Activated T-cell treated with anti-CD3 and anti-CD28 coated beads, Interleukin-2, amount 50 U/mL, for 72 hours (primary cell): Measurements from ENCODE around the gene DLGAP5. TPM values are rescaled to one million over a fixed set of nuclear protein-coding genes. Genes with fewer than 3 reads are reported as not detected.

Source experiments
- ATAC-seq, 2 donors: fragments of 150-1000 bp; cut with Tn5 transposase; replicated peaks in 1 of 2; 2 replicates each; pipeline ENCODE4 v1.10.0; 2021; ENCODE audit warnings: moderate library complexity in 2 of 2, mild to moderate bottlenecking in 1 of 2
- DNase-seq, 2 donors: peaks; one replicate each; pipeline ENCODE4 v3.0.0; 2021 to 2022; ENCODE audit warnings: mixed read lengths in 1 of 2
- H3K27ac Mint-ChIP-seq: one replicate; pipeline ENCODE4 v1.8.0; 2022; ENCODE audit warnings: mild to moderate bottlenecking, moderate library complexity, mixed read lengths
- H3K27me3 Mint-ChIP-seq: one replicate; pipeline ENCODE4 v1.8.0; 2022; ENCODE audit warnings: low read depth, mixed read lengths
- H3K36me3 Mint-ChIP-seq, 2 donors: one replicate each; pipeline ENCODE4 v1.8.0; 2022; ENCODE audit warnings: mixed read lengths in 2 of 2, mild to moderate bottlenecking in 1 of 2; ENCODE audit not compliant: insufficient read depth in 2 of 2
- H3K4me1 Mint-ChIP-seq: one replicate; pipeline ENCODE4 v1.8.0; 2022; ENCODE audit warnings: low read depth, mixed read lengths
- H3K4me3 Mint-ChIP-seq, 2 donors: one replicate each; pipeline ENCODE4 v1.8.0; 2022; ENCODE audit warnings: mild to moderate bottlenecking in 2 of 2, mixed read lengths in 2 of 2, moderate library complexity in 2 of 2
- H3K9me3 Mint-ChIP-seq, 2 donors: one replicate each; pipeline ENCODE4 v1.8.0; 2022; ENCODE audit warnings: mixed read lengths in 2 of 2
- total RNA-seq, 2 donors: library from RNA; stranded (reverse); gene quantifications; one replicate each; pipeline ENCODE4 v1.2.3, GENCODE V29; 2022

Gene DLGAP5
- total RNA-seq, 2 donors from 2014 or later: 58.2 to 68.2 TPM

- ATAC-seq (no peak), DNase-seq (no peak)
- Mint-ChIP-seq H3K9me3 (no peaks in the 10 kb centered on the region), H3K4me3 (no peak overlapping the region), H3K4me1 (no peaks in the 10 kb centered on the region), H3K36me3 (no peaks in the 10 kb centered on the region), H3K27ac (no peak overlapping the region), H3K27me3 (peaks cover 9% of the 10 kb centered on the region)
Measured at GRCh38 chr14:55206175-55206693, 14.8 kb upstream of the DLGAP5 start.

DNA sequence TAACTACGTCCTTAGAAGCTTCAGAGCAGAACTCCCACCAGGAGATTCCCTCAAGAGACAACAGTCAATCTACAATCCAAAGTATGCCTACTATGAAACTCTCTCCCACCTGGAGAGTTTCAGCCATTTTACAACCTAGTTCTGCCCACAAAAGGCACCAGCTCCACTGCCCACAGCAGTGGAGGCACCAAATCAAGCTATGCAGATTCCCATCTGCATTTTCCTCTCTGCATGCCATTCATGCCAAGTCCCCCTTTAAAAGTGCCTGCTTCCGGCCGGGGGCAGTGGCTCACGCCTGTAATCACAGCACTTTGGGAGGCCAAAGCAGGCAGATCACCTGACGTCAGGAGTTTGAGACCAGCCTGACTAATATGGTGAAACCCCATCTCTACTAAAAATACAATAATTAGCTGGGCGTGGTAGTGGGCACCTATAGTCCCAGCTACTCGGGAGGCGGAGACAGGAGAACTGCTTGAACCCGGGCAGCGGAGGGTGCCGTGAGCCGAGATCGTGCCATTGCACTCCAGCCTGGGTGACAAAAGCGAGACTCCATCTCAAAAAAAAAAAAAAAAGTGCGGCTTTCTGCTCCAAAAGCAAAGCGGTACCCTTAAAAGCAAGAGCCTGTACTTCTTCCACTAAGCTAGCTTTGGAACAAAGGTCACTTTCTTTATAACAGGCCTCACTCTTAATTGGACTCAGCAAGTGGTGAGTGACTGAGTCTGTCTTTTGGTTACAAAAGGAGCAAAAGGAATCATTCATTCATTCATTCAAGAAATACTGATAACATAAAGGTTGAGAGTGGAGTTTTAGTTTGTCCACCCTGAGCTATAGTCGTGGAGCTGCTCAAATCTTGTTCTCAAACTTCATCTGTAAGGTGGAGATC lies 10.1 kb upstream of the DLGAP5 start:
- Mint-ChIP-seq H3K9me3 (no peaks in the 10 kb centered on the region), H3K27ac (no peak overlapping the region), H3K27me3 (peaks cover 10% of the 10 kb centered on the region), H3K4me1 (no peaks in the 10 kb centered on the region), H3K4me3 (no peak overlapping the region), H3K36me3 (no peaks in the 10 kb centered on the region)
- DNase-seq: no peak
- ATAC-seq: no peak

GRCh38 chr14:55200651-55201050 lies 9.3 kb upstream of the DLGAP5 start:
- Mint-ChIP-seq H3K27ac (no peak overlapping the region), H3K36me3 (no peaks in the 10 kb centered on the region), H3K4me1 (no peaks in the 10 kb centered on the region), H3K27me3 (peaks cover 10% of the 10 kb centered on the region), H3K4me3 (no peak overlapping the region), H3K9me3 (no peaks in the 10 kb centered on the region)
- ATAC-seq: no peak
- no peak for DNase-seq

- Mint-ChIP-seq H3K27ac (no peak overlapping the region), H3K36me3 (no peaks in the 10 kb centered on the region), H3K9me3 (no peaks in the 10 kb centered on the region), H3K4me3 (no peak overlapping the region), H3K4me1 (no peaks in the 10 kb centered on the region), H3K27me3 (peaks cover 10% of the 10 kb centered on the region)
- DNase-seq (no peak), ATAC-seq (no peak)
Measured at GRCh38 chr14:55198749-55199148, 7.4 kb upstream of the DLGAP5 start.

GRCh38 chr14:55194656-55195355 lies 3.4 kb upstream of the DLGAP5 start:
- Mint-ChIP-seq H3K27ac (no peak overlapping the region), H3K36me3 (peaks cover 0 to 8% of the 10 kb centered on the region in 2 donors), H3K27me3 (no peaks in the 10 kb centered on the region), H3K4me3 (no peak overlapping the region), H3K4me1 (peaks cover 21% of the 10 kb centered on the region), H3K9me3 (no peaks in the 10 kb centered on the region)
- ATAC-seq (no peak), DNase-seq (no peak)

DNA sequence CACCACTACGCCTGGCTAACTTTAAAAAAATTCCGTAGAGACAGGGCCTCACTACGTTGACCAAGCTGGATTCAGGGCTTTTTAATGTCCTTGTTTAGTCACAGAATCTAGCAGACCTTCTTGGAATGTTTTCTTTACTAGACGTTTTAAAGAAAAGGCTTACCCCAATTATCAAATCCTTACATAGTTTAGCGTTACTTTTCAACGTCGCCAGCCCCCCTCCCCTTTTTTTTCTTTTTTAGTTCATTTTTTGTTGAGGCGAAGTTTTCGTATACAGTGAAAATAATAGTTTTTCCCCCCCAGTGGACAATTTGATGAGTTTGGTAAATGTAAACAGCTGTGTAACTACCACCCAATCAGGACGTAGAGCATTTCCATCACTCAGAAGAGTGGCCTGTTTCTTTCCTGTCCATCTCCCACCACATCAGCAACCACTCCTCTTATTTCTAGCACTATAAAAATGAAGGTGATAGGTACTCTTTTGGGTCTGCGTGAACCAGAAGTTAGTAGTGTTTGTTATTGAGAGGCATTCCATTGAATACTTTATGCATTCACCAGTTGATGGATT lies 753 bp upstream of the DLGAP5 start:
- H3K36me3 Mint-ChIP-seq: peaks cover 1 to 16% of the 10 kb centered on the region in 2 donors
- no peak for ATAC-seq

GRCh38 chr14:55190906-55191202 lies 531 bp downstream of the DLGAP5 start:
- peaks cover 30% of the 10 kb centered on the region for H3K4me1 Mint-ChIP-seq
- H3K27me3 Mint-ChIP-seq: no peaks in the 10 kb centered on the region
- H3K36me3 Mint-ChIP-seq: peaks cover 5 to 22% of the 10 kb centered on the region in 2 donors
- ATAC-seq: peak in 1 of 2 donors; percentile 0
- H3K27ac Mint-ChIP-seq: peak overlapping the region; percentile 45
- no peaks in the 10 kb centered on the region for H3K9me3 Mint-ChIP-seq
- peak overlapping the region; percentile 95 to 96 for H3K4me3 Mint-ChIP-seq
- no peak for DNase-seq

More for the DNA sequence above, 753 bp upstream of the DLGAP5 start:
- Mint-ChIP-seq H3K27ac (peak overlapping the region; percentile 82), H3K4me1 (peaks cover 30% of the 10 kb centered on the region), H3K27me3 (no peaks in the 10 kb centered on the region), H3K9me3 (no peaks in the 10 kb centered on the region), H3K4me3 (peak overlapping the region; percentile 95 to 96)
- no peak for DNase-seq

GRCh38 chr14:55188686-55189295 lies 2.6 kb downstream of the DLGAP5 start:
- H3K27ac Mint-ChIP-seq: peak overlapping the region; percentile 43
- H3K9me3 Mint-ChIP-seq: no peaks in the 10 kb centered on the region
- peak overlapping the region; percentile 95 to 96 for H3K4me3 Mint-ChIP-seq
- DNase-seq (no peak), ATAC-seq (no peak)
- H3K27me3 Mint-ChIP-seq: no peaks in the 10 kb centered on the region
- H3K4me1 Mint-ChIP-seq: peaks cover 30% of the 10 kb centered on the region
- peaks cover 5 to 22% of the 10 kb centered on the region in 2 donors for H3K36me3 Mint-ChIP-seq

DNA sequence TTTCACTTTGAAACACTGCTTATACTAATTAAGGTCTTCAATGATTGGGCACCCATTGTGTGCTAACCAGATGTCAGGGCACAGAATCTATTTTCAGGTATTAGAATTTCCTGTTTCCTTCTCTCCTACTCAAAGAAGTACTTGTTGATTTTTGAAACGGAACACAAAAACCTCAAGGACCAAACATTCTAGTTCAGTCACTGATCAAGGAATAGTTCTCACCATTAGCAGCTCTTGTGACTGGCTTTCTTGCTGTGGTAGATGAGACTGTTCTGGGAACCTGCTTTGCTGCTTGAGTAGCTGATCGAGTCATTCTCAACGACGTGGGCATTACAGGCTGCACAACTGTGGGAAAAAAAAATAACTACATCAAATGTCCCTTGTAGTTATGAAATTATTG lies 11.0 kb downstream of the DLGAP5 start:
- H3K36me3 Mint-ChIP-seq: peaks cover 8 to 36% of the 10 kb centered on the region in 2 donors
- H3K27me3 Mint-ChIP-seq: no peaks in the 10 kb centered on the region
- H3K4me3 Mint-ChIP-seq: no peak overlapping the region
- H3K9me3 Mint-ChIP-seq: no peaks in the 10 kb centered on the region
- ATAC-seq (no peak), DNase-seq (no peak)
- H3K4me1 Mint-ChIP-seq: no peaks in the 10 kb centered on the region
- no peak overlapping the region for H3K27ac Mint-ChIP-seq

- no peaks in the 10 kb centered on the region for H3K9me3 Mint-ChIP-seq
- peaks cover 8 to 36% of the 10 kb centered on the region in 2 donors for H3K36me3 Mint-ChIP-seq
- DNase-seq (no peak), ATAC-seq (no peak)
- no peaks in the 10 kb centered on the region for H3K4me1 Mint-ChIP-seq
- no peak overlapping the region for H3K4me3 Mint-ChIP-seq
- H3K27me3 Mint-ChIP-seq: no peaks in the 10 kb centered on the region
- H3K27ac Mint-ChIP-seq: no peak overlapping the region
Measured at GRCh38 chr14:55180006-55180405, 11.4 kb downstream of the DLGAP5 start.

DNA sequence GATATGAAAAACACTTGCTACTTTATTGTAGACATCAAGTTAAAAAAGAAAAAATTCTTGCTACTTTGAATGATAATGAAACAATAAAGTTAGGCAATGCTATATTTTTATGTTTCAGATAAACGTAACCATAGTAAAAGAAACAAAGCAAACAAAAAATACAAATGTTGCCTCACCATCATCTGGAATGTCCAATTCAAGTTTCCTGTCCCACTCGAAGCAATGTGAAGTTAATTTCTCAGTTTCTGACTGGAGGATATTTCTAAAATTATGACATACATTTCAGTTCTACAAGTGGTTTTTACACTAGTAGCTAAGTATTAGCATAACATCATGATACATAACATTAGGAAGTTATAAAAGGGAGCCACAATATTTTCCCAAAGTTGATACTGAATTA lies 20.9 kb downstream of the DLGAP5 start:
- H3K36me3 Mint-ChIP-seq: peaks cover 4 to 34% of the 10 kb centered on the region in 2 donors
- no peak overlapping the region for H3K27ac Mint-ChIP-seq
- no peaks in the 10 kb centered on the region for H3K9me3 Mint-ChIP-seq
- ATAC-seq (no peak), DNase-seq (no peak)
- H3K27me3 Mint-ChIP-seq: no peaks in the 10 kb centered on the region
- H3K4me3 Mint-ChIP-seq: no peak overlapping the region
- H3K4me1 Mint-ChIP-seq: no peaks in the 10 kb centered on the region

- no peak for DNase-seq
- H3K4me1 Mint-ChIP-seq: peaks cover 8% of the 10 kb centered on the region
- H3K36me3 Mint-ChIP-seq: peaks cover 11 to 42% of the 10 kb centered on the region in 2 donors
- peak; percentile 39 for ATAC-seq
- H3K4me3 Mint-ChIP-seq: no peak overlapping the region
- H3K27ac Mint-ChIP-seq: no peak overlapping the region
- H3K9me3 Mint-ChIP-seq: no peaks in the 10 kb centered on the region
- H3K27me3 Mint-ChIP-seq: no peaks in the 10 kb centered on the region
Measured at GRCh38 chr14:55160989-55161388, 30.4 kb downstream of the DLGAP5 start.

DNA sequence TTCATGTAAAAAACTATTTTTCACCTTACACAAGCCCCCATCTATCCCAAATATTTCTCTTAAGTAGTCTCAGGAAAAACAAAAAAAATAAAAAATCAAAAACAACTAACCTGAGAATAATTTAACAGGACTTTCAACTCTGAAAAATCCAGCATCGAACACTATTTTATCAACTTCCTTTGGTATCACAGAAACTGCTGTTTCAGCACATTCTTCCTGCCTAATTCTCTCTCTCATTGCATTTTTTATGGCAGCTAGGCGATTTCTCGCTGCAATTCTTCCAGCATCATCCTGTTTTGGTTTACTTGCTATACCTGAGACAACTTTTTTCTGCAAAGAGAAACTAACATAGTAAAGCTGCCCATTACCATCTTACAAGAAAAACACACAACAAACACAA lies 33.0 kb downstream of the DLGAP5 start:
- Mint-ChIP-seq H3K9me3 (no peaks in the 10 kb centered on the region), H3K36me3 (peaks cover 5 to 43% of the 10 kb centered on the region in 2 donors), H3K27ac (no peak overlapping the region), H3K27me3 (no peaks in the 10 kb centered on the region), H3K4me1 (peaks cover 8% of the 10 kb centered on the region), H3K4me3 (no peak overlapping the region)
- no peak for ATAC-seq
- DNase-seq: no peak
